ENCODE data around the gene SMIM44. TPM values are rescaled to one million over a fixed set of nuclear protein-coding genes. Genes with fewer than 3 reads are reported as not detected.

The SMIM44 gene
- total and polyA plus RNA-seq, 3 experiments from 2014 or later: not detected

DNA sequence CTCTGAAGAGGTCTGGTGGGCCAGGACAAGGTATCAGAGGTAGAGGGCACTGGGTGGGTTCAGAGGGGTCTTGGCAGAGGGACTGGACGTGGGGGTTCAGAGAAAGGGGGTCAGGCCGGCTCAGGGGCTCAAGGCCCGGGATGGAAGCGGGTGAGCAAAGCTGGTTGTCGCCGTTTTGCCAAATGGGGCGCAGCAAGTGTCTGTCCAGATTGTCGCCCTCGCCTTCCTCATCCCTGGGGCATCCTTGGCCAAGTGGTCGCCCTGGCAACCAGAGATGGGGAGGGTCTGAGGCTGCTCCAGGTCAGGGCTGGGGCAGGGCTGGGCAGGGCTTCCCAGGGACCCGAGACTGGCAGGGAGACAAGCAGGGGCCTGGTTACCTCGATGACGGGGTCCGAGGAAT lies 10.4 kb upstream of the SMIM44 start:
- Histone ChIP-seq H3K4me3 (ENCODE audit: low read length) (no peak overlapping the region), H3K27me3 (ENCODE audit: insufficient read depth, low read length, poor library complexity, severe bottlenecking) (no peaks in the 10 kb centered on the region), H3K27ac (ENCODE audit: low read depth, low read length) (no peak overlapping the region), H3K4me1 (ENCODE audit: insufficient read depth, low read length) (no peaks in the 10 kb centered on the region), H3K9me3 (ENCODE audit: low read length) (no peaks in the 10 kb centered on the region), H3K36me3 (ENCODE audit: insufficient read depth, low read length) (no peaks in the 10 kb centered on the region)
- ChIA-PET CTCF (no interaction called here), POLR2A (no interaction called here)
- Mint-ChIP-seq H3K9me3 (no peaks in the 10 kb centered on the region), H3K27ac (no peak overlapping the region), H3K36me3 (peaks cover 0 to 53% (median 2%) of the 10 kb centered on the region in 3 donors), H3K4me1 (peaks cover 5 to 10% (median 7%) of the 10 kb centered on the region in 3 donors), H3K27me3 (no peaks in the 10 kb centered on the region), H3K4me3 (no peak overlapping the region)
- no peak for DNase-seq

DNA sequence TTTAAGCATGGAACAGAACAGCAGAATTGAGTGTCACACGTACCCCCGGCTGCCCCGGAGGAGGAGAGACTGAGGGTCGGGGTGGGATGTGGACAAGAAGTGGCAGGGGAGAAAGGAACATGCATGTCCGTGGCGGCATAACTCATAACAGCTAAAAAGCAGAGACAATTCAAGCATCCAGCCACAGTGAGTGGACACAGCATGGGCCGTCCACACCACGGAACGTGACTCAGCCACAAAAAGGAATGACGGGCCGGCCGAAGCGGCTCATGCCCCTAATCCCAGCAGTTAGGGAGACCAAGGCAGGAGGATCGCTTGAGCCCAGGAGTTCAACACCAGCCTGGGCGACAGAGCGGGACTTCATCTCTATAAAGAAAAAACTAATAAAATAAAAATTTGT lies 9.7 kb upstream of the SMIM44 start:
- Mint-ChIP-seq H3K9me3 (no peaks in the 10 kb centered on the region), H3K4me3 (no peak overlapping the region), H3K27me3 (no peaks in the 10 kb centered on the region), H3K36me3 (peaks cover 0 to 56% (median 2%) of the 10 kb centered on the region in 3 donors), H3K4me1 (peaks cover 4 to 6% (median 5%) of the 10 kb centered on the region in 3 donors), H3K27ac (no peak overlapping the region)
- Histone ChIP-seq H3K4me3 (ENCODE audit: low read length) (no peak overlapping the region), H3K4me1 (ENCODE audit: insufficient read depth, low read length) (no peaks in the 10 kb centered on the region), H3K36me3 (ENCODE audit: insufficient read depth, low read length) (no peaks in the 10 kb centered on the region), H3K27me3 (ENCODE audit: insufficient read depth, low read length, poor library complexity, severe bottlenecking) (no peaks in the 10 kb centered on the region), H3K9me3 (ENCODE audit: low read length) (no peaks in the 10 kb centered on the region), H3K27ac (ENCODE audit: low read depth, low read length) (no peak overlapping the region)
- ChIA-PET POLR2A (no interaction called here), CTCF (no interaction called here)
- no peak for DNase-seq

DNA sequence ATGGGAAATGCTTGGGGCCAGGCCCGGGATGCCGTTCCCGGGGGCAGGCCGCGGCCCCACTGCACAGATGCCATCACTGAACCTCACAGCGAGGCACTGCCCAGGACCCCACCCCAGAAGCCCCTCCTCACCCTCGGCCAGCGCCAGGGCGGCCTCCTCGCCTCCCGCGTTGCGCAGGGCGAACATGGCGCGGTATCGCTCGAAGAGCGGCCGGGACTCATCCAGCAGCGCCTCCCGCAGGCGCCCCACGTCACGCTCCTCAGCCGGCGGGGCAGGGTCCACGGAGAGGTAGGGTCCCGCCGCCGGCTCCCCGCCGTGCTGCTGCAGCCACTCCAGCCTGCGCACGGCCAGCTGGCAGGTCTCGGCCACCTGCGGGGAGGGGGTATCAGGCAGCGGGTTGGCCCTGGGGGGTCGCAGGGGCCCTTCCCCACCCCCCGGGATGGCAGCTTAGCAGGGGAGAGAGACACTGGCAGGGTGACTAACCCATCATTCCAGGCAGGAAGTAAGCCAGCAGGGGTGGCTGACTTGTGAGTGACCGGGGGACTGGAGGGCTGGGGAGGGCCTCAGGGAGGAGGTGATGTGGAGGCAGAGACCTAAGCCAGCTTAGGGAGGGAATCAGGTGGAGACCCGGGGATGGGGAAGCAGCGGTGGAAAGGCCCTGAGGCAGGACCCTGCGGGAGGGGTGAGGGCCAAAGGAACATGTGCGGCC lies 9.0 kb upstream of the SMIM44 start:
- Histone ChIP-seq H3K27me3 (ENCODE audit: insufficient read depth, low read length, poor library complexity, severe bottlenecking) (no peaks in the 10 kb centered on the region), H3K27ac (ENCODE audit: low read depth, low read length) (no peak overlapping the region), H3K36me3 (ENCODE audit: insufficient read depth, low read length) (no peaks in the 10 kb centered on the region), H3K9me3 (ENCODE audit: low read length) (no peaks in the 10 kb centered on the region), H3K4me1 (ENCODE audit: insufficient read depth, low read length) (no peaks in the 10 kb centered on the region), H3K4me3 (ENCODE audit: low read length) (no peak overlapping the region)
- peak in 1 of 5 donors; percentile 44 for DNase-seq
- ChIA-PET POLR2A (no interaction called here), CTCF (interaction anchor here (1.3 kb wide), 1 partner anchor 166 kb away, joined by 3 read pairs; no protein-coding TSS in a partner anchor)
- no peaks in the 10 kb centered on the region for H3K9me3 Mint-ChIP-seq
- H3K4me1 Mint-ChIP-seq: peaks cover 2 to 5% (median 3%) of the 10 kb centered on the region in 3 donors
- no peak overlapping the region for H3K4me3 Mint-ChIP-seq
- H3K27ac Mint-ChIP-seq: no peak overlapping the region
- no peaks in the 10 kb centered on the region for H3K27me3 Mint-ChIP-seq
- peaks cover 0 to 55% (median 2%) of the 10 kb centered on the region in 3 donors for H3K36me3 Mint-ChIP-seq

GRCh38 chr19:3491396-3492119 lies 8.3 kb upstream of the SMIM44 start:
- DNase-seq: peak in 1 of 5 donors; percentile 47
- Histone ChIP-seq H3K4me3 (ENCODE audit: low read length) (no peak overlapping the region), H3K27me3 (ENCODE audit: insufficient read depth, low read length, poor library complexity, severe bottlenecking) (no peaks in the 10 kb centered on the region), H3K27ac (ENCODE audit: low read depth, low read length) (no peak overlapping the region), H3K9me3 (ENCODE audit: low read length) (no peaks in the 10 kb centered on the region), H3K36me3 (ENCODE audit: insufficient read depth, low read length) (no peaks in the 10 kb centered on the region), H3K4me1 (ENCODE audit: insufficient read depth, low read length) (no peaks in the 10 kb centered on the region)
- POLR2A ChIA-PET: no interaction called here
- Mint-ChIP-seq H3K36me3 (peaks cover 0 to 48% (median 4%) of the 10 kb centered on the region in 3 donors), H3K27ac (no peak overlapping the region), H3K9me3 (no peaks in the 10 kb centered on the region), H3K4me3 (no peak overlapping the region), H3K4me1 (no peaks in the 10 kb centered on the region), H3K27me3 (no peaks in the 10 kb centered on the region)
- CTCF ChIA-PET: interaction anchor here (1.3 to 1.5 kb wide), 2 partner anchors 9 to 165 kb away, joined by 3 read pairs; partner anchors contain the start of gene DOHH

GRCh38 chr19:3482507-3483225 lies 575 bp downstream of the SMIM44 start:
- Mint-ChIP-seq H3K4me1 (peaks cover 10 to 16% (median 12%) of the 10 kb centered on the region in 3 donors), H3K27ac (no peak overlapping the region), H3K4me3 (no peak overlapping the region), H3K9me3 (no peaks in the 10 kb centered on the region), H3K27me3 (peaks cover 0 to 4% of the 10 kb centered on the region in 2 donors), H3K36me3 (peaks cover 0 to 2% (median 0%) of the 10 kb centered on the region in 3 donors)
- Histone ChIP-seq H3K9me3 (ENCODE audit: low read length) (no peaks in the 10 kb centered on the region), H3K4me1 (ENCODE audit: insufficient read depth, low read length) (peaks cover 9% of the 10 kb centered on the region), H3K27ac (ENCODE audit: low read depth, low read length) (no peak overlapping the region), H3K36me3 (ENCODE audit: insufficient read depth, low read length) (no peaks in the 10 kb centered on the region), H3K27me3 (ENCODE audit: insufficient read depth, low read length, poor library complexity, severe bottlenecking) (no peaks in the 10 kb centered on the region), H3K4me3 (ENCODE audit: low read length) (no peak overlapping the region)
- POLR2A ChIA-PET: no interaction called here
- DNase-seq: no peak
- CTCF ChIA-PET: no interaction called here

DNA sequence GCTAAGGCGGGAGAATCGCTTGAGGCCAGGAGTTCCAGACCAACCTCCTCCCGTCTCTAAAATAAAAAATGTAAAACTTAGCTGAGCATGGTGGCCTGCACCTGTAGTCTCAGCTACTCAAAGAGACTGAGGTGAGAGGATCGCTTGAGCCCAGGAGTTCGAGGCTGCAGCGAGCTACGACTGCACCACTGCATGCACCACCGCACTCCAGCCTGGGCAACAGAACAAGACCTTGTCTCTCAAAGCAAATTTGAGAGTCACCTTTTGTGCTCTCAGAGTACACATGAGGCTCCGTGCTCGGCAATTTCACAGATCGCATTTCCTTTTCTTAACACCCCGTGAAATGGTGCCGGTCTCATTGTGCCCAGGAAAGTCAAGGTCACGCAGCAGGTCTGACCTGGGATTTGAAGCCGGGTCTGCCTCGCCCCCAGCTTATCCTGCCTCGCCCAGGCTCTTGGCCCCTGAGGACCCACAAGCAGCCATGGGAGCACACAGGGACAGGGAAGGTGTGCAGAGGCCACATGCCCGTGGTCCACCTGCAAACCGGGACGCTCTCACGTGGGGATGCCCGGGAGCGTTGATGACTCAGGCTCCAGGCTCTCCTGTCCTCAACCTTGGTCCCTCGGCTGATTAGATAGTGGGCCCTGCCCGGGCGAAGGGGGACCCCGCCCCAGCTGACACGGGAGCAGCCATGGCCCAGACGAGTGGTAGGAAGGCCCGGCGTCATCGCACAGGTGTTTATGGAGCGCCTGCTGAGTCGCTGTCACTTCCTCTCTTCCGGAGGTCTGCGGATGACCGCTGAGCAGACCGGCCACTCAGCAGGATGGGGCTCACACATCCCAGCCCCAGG lies 1.8 kb downstream of the SMIM44 start:
- H3K4me3 Mint-ChIP-seq: no peak overlapping the region
- Histone ChIP-seq H3K27ac (ENCODE audit: low read depth, low read length) (no peak overlapping the region), H3K9me3 (ENCODE audit: low read length) (no peaks in the 10 kb centered on the region), H3K27me3 (ENCODE audit: insufficient read depth, low read length, poor library complexity, severe bottlenecking) (no peaks in the 10 kb centered on the region), H3K36me3 (ENCODE audit: insufficient read depth, low read length) (no peaks in the 10 kb centered on the region), H3K4me1 (ENCODE audit: insufficient read depth, low read length) (peaks cover 9% of the 10 kb centered on the region), H3K4me3 (ENCODE audit: low read length) (no peak overlapping the region)
- H3K27me3 Mint-ChIP-seq: peaks cover 0 to 4% of the 10 kb centered on the region in 2 donors
- H3K4me1 Mint-ChIP-seq: peaks cover 10 to 16% (median 12%) of the 10 kb centered on the region in 3 donors
- no peaks in the 10 kb centered on the region for H3K9me3 Mint-ChIP-seq
- H3K27ac Mint-ChIP-seq: no peak overlapping the region
- ChIA-PET CTCF (interaction anchor here (1.5 kb wide), 1 partner anchor 8 kb away, joined by 3 read pairs; no protein-coding TSS in a partner anchor), POLR2A (no interaction called here)
- H3K36me3 Mint-ChIP-seq: no peaks in the 10 kb centered on the region
- no peak for DNase-seq

GRCh38 chr19:3480383-3481091 lies 2.7 kb downstream of the SMIM44 start, which contains the start of gene SMIM24:
TSS of gene SMIM24 (minus strand) at chr19:3480525. CDS start at chr19:3480463, 62 bp downstream.
- Mint-ChIP-seq H3K4me1 (peaks cover 10 to 16% (median 12%) of the 10 kb centered on the region in 3 donors), H3K27ac (no peak within 1 kb of the TSS)
- CTCF ChIA-PET: interaction anchor here (0.6 to 1.5 kb wide), 2 partner anchors 7 to 54 kb away, joined by 3 read pairs; no protein-coding TSS in a partner anchor

More at GRCh38 chr19:3480383-3481091, 2.7 kb downstream of the SMIM44 start, which contains the start of gene SMIM24:
- Histone ChIP-seq H3K4me3 (ENCODE audit: low read length) (no peak within 1 kb of the TSS), H3K27me3 (ENCODE audit: insufficient read depth, low read length, poor library complexity, severe bottlenecking) (no peaks in the 10 kb centered on the region), H3K9me3 (ENCODE audit: low read length) (no peaks in the 10 kb centered on the region), H3K4me1 (ENCODE audit: insufficient read depth, low read length) (peaks cover 9% of the 10 kb centered on the region), H3K36me3 (ENCODE audit: insufficient read depth, low read length) (no peaks in the 10 kb centered on the region), H3K27ac (ENCODE audit: low read depth, low read length) (no peak within 1 kb of the TSS)
- POLR2A ChIA-PET: no interaction called here
- H3K36me3 Mint-ChIP-seq: no peaks in the 10 kb centered on the region
- H3K27me3 Mint-ChIP-seq: peaks cover 0 to 4% of the 10 kb centered on the region in 2 donors
- DNase-seq: no peak
- H3K4me3 Mint-ChIP-seq: peak within 1 kb of the TSS in 1 of 7 donors; percentile 5
- H3K9me3 Mint-ChIP-seq: no peaks in the 10 kb centered on the region
